HG02610 (cell line): ENCODE data around the gene ASCL2.

Experiments
- ATAC-seq: cut with Tn5 transposase; IDR thresholded peaks from one replicate; pipeline ENCODE4 v1.9.1; 2021; ENCODE audit warnings: mild to moderate bottlenecking, moderate library complexity; ENCODE audit not compliant: unreplicated experiment

ASCL2 gene

GRCh38 chr11:2270322-2271076, at the start of gene ASCL2:
Gene ASCL2, minus strand, starts transcription at chr11:2270588. Its CDS starts 256 bp downstream, at chr11:2270332.
- no peak for ATAC-seq

- ATAC-seq: no peak
Measured at GRCh38 chr11:2319791-2320472, 49.5 kb upstream of the ASCL2 start.

GRCh38 chr11:2318707-2319106, 48.3 kb upstream of the ASCL2 start:
- no peak for ATAC-seq

- ATAC-seq: no peak
Measured at GRCh38 chr11:2318123-2318522, 47.7 kb upstream of the ASCL2 start.

- no peak for ATAC-seq
Measured at GRCh38 chr11:2317354-2318050, 47.1 kb upstream of the ASCL2 start.

- no peak for ATAC-seq
Measured at GRCh38 chr11:2316963-2317244, 46.5 kb upstream of the ASCL2 start.

- no peak for ATAC-seq
Measured at GRCh38 chr11:2316169-2316962, 46.0 kb upstream of the ASCL2 start.

GRCh38 chr11:2315395-2316168, 45.2 kb upstream of the ASCL2 start:
- no peak for ATAC-seq

GRCh38 chr11:2314525-2315394, 44.4 kb upstream of the ASCL2 start:
- ATAC-seq: no peak

- ATAC-seq: no peak
Measured at GRCh38 chr11:2314136-2314524, 43.7 kb upstream of the ASCL2 start.

GRCh38 chr11:2313051-2313951, 42.9 kb upstream of the ASCL2 start:
- no peak for ATAC-seq

- ATAC-seq: no peak
Measured at GRCh38 chr11:2312232-2313042, 42.0 kb upstream of the ASCL2 start.

GRCh38 chr11:2311353-2312133, 41.2 kb upstream of the ASCL2 start:
- ATAC-seq: no peak

- no peak for ATAC-seq
Measured at GRCh38 chr11:2310786-2311352, 40.5 kb upstream of the ASCL2 start.

- no peak for ATAC-seq
Measured at GRCh38 chr11:2310073-2310785, 39.8 kb upstream of the ASCL2 start.
